Liver (tissue), 9 donors: ENCODE results near the gene CCDC192. TPM values are rescaled to one million over a fixed set of nuclear protein-coding genes. Genes with fewer than 3 reads are reported as not detected.

Experiments
- DNase-seq: peaks from one replicate; pipeline ENCODE4 v3.0.0-alpha.2; 2017; ENCODE audit warnings: low spot score
- H3K27ac ChIP-seq, 2 donors: one replicate each; pipeline ENCODE4 v1.7.0; 2013; ENCODE audit warnings: inconsistent platforms in 2 of 2, low read length in 2 of 2, control low read depth in 1 of 2, low read depth in 1 of 2, mild to moderate bottlenecking in 1 of 2
- H3K27me3 ChIP-seq, 4 donors: one replicate each; pipeline versions ENCODE4 v1.6.1 to v1.7.0; 2013; ENCODE audit warnings: low read length in 3 of 4, inconsistent platforms in 1 of 4, mild to moderate bottlenecking in 1 of 4, moderate library complexity in 1 of 4; ENCODE audit not compliant: control insufficient read depth in 4 of 4, insufficient read depth in 4 of 4
- H3K36me3 ChIP-seq, 4 donors: one replicate each; pipeline versions ENCODE4 v1.6.1 to v1.7.0; 2013; ENCODE audit warnings: low read length in 3 of 4, mild to moderate bottlenecking in 3 of 4, low read depth in 1 of 4, moderate library complexity in 1 of 4; ENCODE audit not compliant: control insufficient read depth in 4 of 4, insufficient read depth in 3 of 4
- H3K4me1 ChIP-seq, 4 donors: one replicate each; pipeline versions ENCODE4 v1.6.1 to v1.7.0; 2013; ENCODE audit warnings: low read length in 3 of 4, mild to moderate bottlenecking in 3 of 4, moderate library complexity in 1 of 4; ENCODE audit not compliant: control insufficient read depth in 4 of 4, insufficient read depth in 4 of 4
- H3K4me3 ChIP-seq, 3 donors: one replicate each; pipeline versions ENCODE4 v1.6.1 to v1.7.0; 2013; ENCODE audit warnings: low read length in 3 of 3, control low read depth in 1 of 3, low read depth in 1 of 3, mild to moderate bottlenecking in 1 of 3
- H3K9ac ChIP-seq, 2 donors: one replicate each; pipeline ENCODE4 v1.7.0; 2013; ENCODE audit warnings: low read length in 2 of 2, mild to moderate bottlenecking in 2 of 2, moderate library complexity in 2 of 2, control low read depth in 1 of 2, low read depth in 1 of 2
- H3K9me3 ChIP-seq, 4 donors: one replicate each; pipeline versions ENCODE4 v1.6.1 to v1.7.0; 2013; ENCODE audit warnings: low read length in 3 of 4; ENCODE audit not compliant: control insufficient read depth in 4 of 4
- ATF3 ChIP-seq: IDR thresholded peaks from 2 replicates; pipeline ENCODE4 v1.6.1; 2016; ENCODE audit warnings: antibody characterized with exemption
- CTCF ChIP-seq: fragments of 150-350 bp; IDR thresholded peaks from 2 replicates; pipeline ENCODE4 v1.5.1; 2017; ENCODE audit warnings: improper control_type of control experiment, low read depth, low read length; ENCODE audit not compliant: missing input control
- EGR1 ChIP-seq, 2 donors: IDR thresholded peaks; 2 replicates each; pipeline ENCODE4 v1.6.1; 2016 to 2018; ENCODE audit warnings: antibody characterized with exemption in 2 of 2, low read depth in 2 of 2
- FOXA1 ChIP-seq: IDR thresholded peaks from 2 replicates; pipeline ENCODE4 v1.6.1; 2016; ENCODE audit warnings: antibody characterized with exemption
- FOXA2 ChIP-seq: IDR thresholded peaks from 2 replicates; pipeline ENCODE4 v1.6.1; 2016; ENCODE audit warnings: antibody characterized with exemption
- GABPA ChIP-seq, 2 donors: IDR thresholded peaks in 1 of 2; conservative IDR thresholded peaks in 1 of 2; 2 replicates each; pipeline ENCODE4 v1.6.1; 2016; ENCODE audit warnings: antibody characterized with exemption in 2 of 2, mild to moderate bottlenecking in 1 of 2, moderate library complexity in 1 of 2
- HNF4A ChIP-seq, 2 donors: conservative IDR thresholded peaks; 2 replicates each; pipeline ENCODE4 v1.6.1; 2016; ENCODE audit warnings: antibody characterized with exemption in 2 of 2, mild to moderate bottlenecking in 2 of 2
- HNF4G ChIP-seq: IDR thresholded peaks from 2 replicates; pipeline ENCODE4 v1.6.1; 2016; ENCODE audit warnings: antibody characterized with exemption
- JUND ChIP-seq, 2 donors: IDR thresholded peaks; 2 replicates each; pipeline ENCODE4 v1.6.1; 2016; ENCODE audit warnings: antibody characterized with exemption in 2 of 2
- NR2F2 ChIP-seq: IDR thresholded peaks from 2 replicates; pipeline ENCODE4 v1.6.1; 2016; ENCODE audit warnings: antibody characterized with exemption
- REST ChIP-seq: IDR thresholded peaks from 2 replicates; pipeline ENCODE4 v1.6.1; 2016; ENCODE audit warnings: antibody characterized with exemption, mild to moderate bottlenecking
- RXRA ChIP-seq, 2 donors: IDR thresholded peaks; 2 replicates each; pipeline ENCODE4 v1.6.1; 2017 to 2018; ENCODE audit warnings: antibody characterized with exemption in 2 of 2, mild to moderate bottlenecking in 1 of 2
- SP1 ChIP-seq: IDR thresholded peaks from 2 replicates; pipeline ENCODE4 v1.6.1; 2018; ENCODE audit warnings: antibody characterized with exemption, mild to moderate bottlenecking
- TAF1 ChIP-seq: conservative IDR thresholded peaks from 2 replicates; pipeline ENCODE4 v1.6.1; 2016; ENCODE audit warnings: antibody characterized with exemption, mild to moderate bottlenecking
- ZBTB33 ChIP-seq: IDR thresholded peaks from 2 replicates; pipeline ENCODE4 v1.6.1; 2016; ENCODE audit warnings: antibody characterized with exemption
- whole genome bisulfite sequencing: extraction: QIAGEN DNeasy Blood & Tissue Kit; methylation state at CpG from one replicate; pipeline ENCODE4 v1.1.7; 2013; 5-methylcytosine and 5-hydroxymethylcytosine counted together
- polyA plus RNA-seq, 2 donors: library from polyadenylated mRNA; stranded (reverse) in 1 of 2; unstranded in 1 of 2; fragments of 200-250 nt in 1 of 2; fragments of >200 nt in 1 of 2; fragmentation: Nextera tagmentation in 1 of 2; extraction: Ambion mirVana in 1 of 2; gene quantifications; one replicate each; pipeline versions ENCODE4 v1.2.1 to v1.2.3, GENCODE V29; 2013 to 2015
- total RNA-seq, 2 donors: library from RNA; depleted of rRNA; stranded (reverse); fragments of >200 nt; gene quantifications; one replicate each; pipeline ENCODE4 v1.2.3, GENCODE V29; 2014
- donor health status: healthy.
- donor health status: healthy.
- donor health status: healthy.
- donor health status: healthy.
- donor health status: healthy.

Gene CCDC192
- total RNA-seq = not detected
- polyA plus RNA-seq = not detected

GRCh38 chr5:127702926-127703561, at the start of gene CCDC192:
Gene CCDC192, plus strand, starts transcription at chr5:127703391. Its CDS starts 55 bp downstream, at chr5:127703446.
- Histone ChIP-seq H3K4me1 (no peaks in the 10 kb centered on the region), H3K9ac (no peak within 1 kb of the TSS), H3K27me3 (no peaks in the 10 kb centered on the region), H3K4me3 (no peak within 1 kb of the TSS), H3K27ac (no peak within 1 kb of the TSS), H3K9me3 (no peaks in the 10 kb centered on the region), H3K36me3 (no peaks in the 10 kb centered on the region)
- DNase-seq = no peak
- TF ChIP-seq HNF4G (no peak), HNF4A (conservative IDR thresholded peaks at IDR 0.05) (no peak), REST (no peak), EGR1 (IDR thresholded peaks at IDR 0.05; ENCODE audit: low read depth in 2 of 2) (no peak), JUND (IDR thresholded peaks at IDR 0.05) (no peak), RXRA (IDR thresholded peaks at IDR 0.05) (no peak), CTCF (no peak), SP1 (no peak), TAF1 (no peak), FOXA2 (no peak), FOXA1 (no peak), ATF3 (no peak), GABPA (IDR thresholded peaks at IDR 0.05 in 1 of 2, conservative IDR thresholded peaks at IDR 0.05 in 1 of 2) (no peak), ZBTB33 (no peak)
- WGBS = 57% methylated on average over 5 of the region's 5 CpGs

GRCh38 chr5:127656825-127657224, 46.4 kb upstream of the CCDC192 start:
- H3K9ac ChIP-seq = no peak overlapping the region
- H3K9me3 ChIP-seq = no peaks in the 10 kb centered on the region
- 73% methylated on average over 6 of the region's 6 CpGs for WGBS
- no peaks in the 10 kb centered on the region for H3K36me3 ChIP-seq
- no peak overlapping the region for H3K4me3 ChIP-seq
- TF ChIP-seq FOXA1 = no peak
- TF ChIP-seq REST = no peak
- TF ChIP-seq NR2F2 = no peak
- no peak for TF ChIP-seq ATF3
- TF ChIP-seq ZBTB33 = no peak
- TF ChIP-seq RXRA (IDR thresholded peaks at IDR 0.05) = no peak
- TF ChIP-seq HNF4G = no peak
- TF ChIP-seq FOXA2 = no peak
- H3K27ac ChIP-seq = no peak overlapping the region
- no peaks in the 10 kb centered on the region for H3K4me1 ChIP-seq
- no peak for DNase-seq
- H3K27me3 ChIP-seq = no peaks in the 10 kb centered on the region
